D721Med (cell line): ENCODE data around the gene FBN2.
"Not testable (repeated sequence)": the region's sequence is repeated elsewhere in the genome, so short reads cannot be mapped to it uniquely, and the experiment has no call there.

ENCODE experiments used
- DNase-seq: peaks from one replicate; pipeline ENCODE4 v3.0.0; 2011; ENCODE audit warnings: low spot score; ENCODE audit not compliant: insufficient read length
- FAIRE-seq: peaks from 2 replicates; lab custom pipeline; 2011; peaks lifted over from hg19 to GRCh38; lab: Jason Lieb, UNC
- CTCF ChIP-seq: IDR thresholded peaks from 2 replicates; pipeline ENCODE4 v1.5.1; 2012; ENCODE audit warnings: mild to moderate bottlenecking, control low read depth; ENCODE audit not compliant: insufficient read depth; ENCODE audit errors: missing control alignments

The FBN2 gene

GRCh38 chr5:128328446-128328845 lies 209.6 kb downstream of the FBN2 start:
- no peak for TF ChIP-seq CTCF
- DNase-seq (no peak), FAIRE-seq (peak; percentile 82)

- no peak for TF ChIP-seq CTCF
- FAIRE-seq (no peak), DNase-seq (no peak)
Measured at GRCh38 chr5:128328007-128328406, 210.0 kb downstream of the FBN2 start.

- FAIRE-seq, result not testable (repeated sequence)
Measured at GRCh38 chr5:128321418-128321817, 216.6 kb downstream of the FBN2 start.

GRCh38 chr5:128318691-128319090 lies 219.4 kb downstream of the FBN2 start:
- no peak for DNase-seq
- no peak for FAIRE-seq
- TF ChIP-seq CTCF, result no peak

More at GRCh38 chr5:128321418-128321817, 216.6 kb downstream of the FBN2 start:
- DNase-seq, result not testable (repeated sequence)

- no peak for TF ChIP-seq CTCF
- no peak for FAIRE-seq
Measured at GRCh38 chr5:128317481-128317880, 220.6 kb downstream of the FBN2 start.

GRCh38 chr5:128315671-128316070 lies 222.4 kb downstream of the FBN2 start:
- DNase-seq (no peak), FAIRE-seq (peak; percentile 32)
- no peak for TF ChIP-seq CTCF

More at GRCh38 chr5:128317481-128317880, 220.6 kb downstream of the FBN2 start:
- DNase-seq, result no peak

- no peak for FAIRE-seq
- TF ChIP-seq CTCF, result no peak
- DNase-seq, result no peak
Measured at GRCh38 chr5:128305341-128305740, 232.7 kb downstream of the FBN2 start.

- DNase-seq (no peak), FAIRE-seq (no peak)
- no peak for TF ChIP-seq CTCF
Measured at GRCh38 chr5:128304791-128305190, 233.3 kb downstream of the FBN2 start.
